H9 (cell line): ENCODE data around the gene GNAS-AS1. TPM values are rescaled to one million over a fixed set of nuclear protein-coding genes. Genes with fewer than 3 reads are reported as not detected.

ENCODE experiments used
- DNase-seq: peaks from one replicate; pipeline ENCODE4 v3.0.0-alpha.2; 2017
- H2AFZ ChIP-seq: one replicate; pipeline ENCODE4 v1.6.1; 2013; ENCODE audit warnings: mild to moderate bottlenecking, low read length, control low read depth, moderate library complexity
- H2AK5ac ChIP-seq: 2 replicates; pipeline ENCODE4 v1.6.1; 2013; ENCODE audit warnings: low read length, control low read depth, mixed read lengths; ENCODE audit not compliant: insufficient read length
- H2BK120ac ChIP-seq: one replicate; pipeline ENCODE4 v1.6.1; 2013; ENCODE audit warnings: low read depth, mild to moderate bottlenecking, low read length, control low read depth, inconsistent platforms; ENCODE audit not compliant: poor library complexity, severe bottlenecking
- H2BK12ac ChIP-seq: 2 replicates; pipeline ENCODE4 v1.6.1; 2013; ENCODE audit warnings: low read length, control low read depth, mixed read lengths, low read depth; ENCODE audit not compliant: insufficient read length
- H2BK15ac ChIP-seq: 2 replicates; pipeline ENCODE4 v1.6.1; 2013; ENCODE audit warnings: low read depth, low read length, control low read depth
- H2BK20ac ChIP-seq: one replicate; pipeline ENCODE4 v1.6.1; 2013; ENCODE audit warnings: low read depth, mild to moderate bottlenecking, low read length, control low read depth, inconsistent platforms; ENCODE audit not compliant: poor library complexity, severe bottlenecking
- H2BK5ac ChIP-seq: 2 replicates; pipeline ENCODE4 v1.6.1; 2013; ENCODE audit warnings: low read length, control low read depth, mixed read lengths; ENCODE audit not compliant: insufficient read length
- H3K14ac ChIP-seq: 2 replicates; pipeline ENCODE4 v1.6.1; 2013; ENCODE audit warnings: low read length, control low read depth; ENCODE audit not compliant: insufficient read depth
- H3K18ac ChIP-seq: 2 replicates; pipeline ENCODE4 v1.6.1; 2013; ENCODE audit warnings: low read depth, mild to moderate bottlenecking, mixed read lengths, low read length, control low read depth; ENCODE audit not compliant: insufficient read length
- H3K23ac ChIP-seq: 2 replicates; pipeline ENCODE4 v1.6.1; 2013; ENCODE audit warnings: low read length, control low read depth, mixed read lengths, low read depth; ENCODE audit not compliant: insufficient read length
- H3K23me2 ChIP-seq: 2 replicates; pipeline ENCODE4 v1.6.1; 2013; ENCODE audit warnings: low read depth, mild to moderate bottlenecking, mixed read lengths, low read length, control low read depth; ENCODE audit not compliant: insufficient read length, poor library complexity, severe bottlenecking
- H3K27ac ChIP-seq: 2 replicates; pipeline ENCODE4 v1.5.1; 2013; ENCODE audit warnings: low read length, control low read depth, mixed read lengths, low read depth; ENCODE audit not compliant: insufficient read length
- H3K27me3 ChIP-seq: 2 replicates; pipeline ENCODE4 v1.6.1; 2013; ENCODE audit warnings: low read length, control low read depth, inconsistent platforms; ENCODE audit not compliant: insufficient read depth
- H3K4ac ChIP-seq: 2 replicates; pipeline ENCODE4 v1.6.1; 2013; ENCODE audit warnings: low read depth, mild to moderate bottlenecking, control low read depth, inconsistent platforms, low read length, moderate library complexity
- H3K4me1 ChIP-seq: 2 replicates; pipeline ENCODE4 v1.6.1; 2013; ENCODE audit warnings: low read length, control low read depth, inconsistent platforms; ENCODE audit not compliant: insufficient read depth
- H3K4me2 ChIP-seq: 2 replicates; pipeline ENCODE4 v1.6.1; 2013; ENCODE audit warnings: low read length, control low read depth, mixed read lengths; ENCODE audit not compliant: insufficient read length, insufficient read depth
- H3K56ac ChIP-seq: 2 replicates; pipeline ENCODE4 v1.6.1; 2013; ENCODE audit warnings: low read depth, mild to moderate bottlenecking, mixed read lengths, low read length, control low read depth; ENCODE audit not compliant: insufficient read length
- H3K79me1 ChIP-seq: 2 replicates; pipeline ENCODE4 v1.6.1; 2013; ENCODE audit warnings: low read depth, mild to moderate bottlenecking, moderate library complexity, low read length, control low read depth, inconsistent platforms; ENCODE audit not compliant: insufficient read depth, poor library complexity, severe bottlenecking
- H3K79me2 ChIP-seq: 2 replicates; pipeline ENCODE4 v1.6.1; 2013; ENCODE audit warnings: low read length, control low read depth, inconsistent platforms; ENCODE audit not compliant: insufficient read depth
- H3K9ac ChIP-seq: 2 replicates; pipeline ENCODE4 v1.6.1; 2013; ENCODE audit warnings: low read length, control low read depth, mixed read lengths; ENCODE audit not compliant: insufficient read length; ENCODE audit errors: extremely low read depth
- H3K9me3 ChIP-seq: one replicate; pipeline ENCODE4 v1.6.1; 2013; ENCODE audit warnings: low read depth, low read length, inconsistent platforms; ENCODE audit not compliant: control insufficient read depth
- H3T11ph ChIP-seq: one replicate; pipeline ENCODE4 v1.6.1; 2013; ENCODE audit warnings: mild to moderate bottlenecking, low read length, control low read depth, inconsistent platforms
- H4K20me1 ChIP-seq: one replicate; pipeline ENCODE4 v1.6.1; 2013; ENCODE audit not compliant: control insufficient read depth, insufficient read length, insufficient read depth
- H4K5ac ChIP-seq: 2 replicates; pipeline ENCODE4 v1.6.1; 2013; ENCODE audit warnings: low read depth, mild to moderate bottlenecking, mixed read lengths, low read length, control low read depth; ENCODE audit not compliant: insufficient read length
- H4K8ac ChIP-seq: replicated peaks from 2 replicates; pipeline ENCODE4 v1.6.1; 2013; ENCODE audit warnings: low read length, control low read depth, mixed read lengths, low read depth; ENCODE audit not compliant: insufficient read length
- H4K91ac ChIP-seq: 2 replicates; pipeline ENCODE4 v1.6.1; 2013; ENCODE audit warnings: low read depth, mild to moderate bottlenecking, moderate library complexity, mixed read lengths, low read length, control low read depth; ENCODE audit not compliant: insufficient read length
- H3K27ac Mint-ChIP-seq, 3 experiments: 2 replicates in 2 of 3; 3 replicates in 1 of 3; pipeline ENCODE4 v1.8.0; 2020 to 2021; ENCODE audit warnings: mixed read lengths in 3 of 3, mild to moderate bottlenecking in 1 of 3, moderate library complexity in 1 of 3
- H3K27me3 Mint-ChIP-seq: 2 replicates; pipeline ENCODE4 v1.8.0; 2021; ENCODE audit warnings: low read depth, mild to moderate bottlenecking, moderate library complexity, mixed read lengths
- H3K36me3 Mint-ChIP-seq, 3 experiments: 2 replicates in 2 of 3; 3 replicates in 1 of 3; pipeline ENCODE4 v1.8.0; 2020 to 2021; ENCODE audit warnings: low read depth in 3 of 3, mixed read lengths in 3 of 3; ENCODE audit not compliant: insufficient read depth in 1 of 3
- H3K4me1 Mint-ChIP-seq, 2 experiments: 2 replicates each; pipeline ENCODE4 v1.8.0; 2020; ENCODE audit warnings: mixed read lengths in 2 of 2
- H3K4me3 Mint-ChIP-seq, 2 experiments: 2 replicates in 1 of 2; 3 replicates in 1 of 2; pipeline ENCODE4 v1.8.0; 2020 to 2021; ENCODE audit warnings: mild to moderate bottlenecking in 2 of 2, mixed read lengths in 2 of 2, moderate library complexity in 1 of 2
- H3K9me3 Mint-ChIP-seq, 2 experiments: 2 replicates in 1 of 2; 3 replicates in 1 of 2; pipeline ENCODE4 v1.8.0; 2020; ENCODE audit warnings: mild to moderate bottlenecking in 2 of 2, mixed read lengths in 2 of 2, moderate library complexity in 1 of 2
- WGBS: extraction: QIAGEN DNeasy Blood & Tissue Kit; methylation state at CpG from one replicate; pipeline ENCODE4 v1.1.7; 2013; ENCODE audit warnings: missing lambda C conversion rate, low lambda C conversion rate, mixed read lengths; ENCODE audit not compliant: insufficient read length; ENCODE audit errors: extremely low coverage; 5-methylcytosine and 5-hydroxymethylcytosine counted together
- total RNA-seq: library from RNA; stranded (reverse); gene quantifications from 2 replicates; pipeline ENCODE4 v1.2.1, GENCODE V29; 2021
- TF ChIP-seq, protein P1 (sequence below): fragments of 200-600 bp; sonication (generic); conservative IDR thresholded peaks from 3 replicates; pipeline ENCODE4 v1.8.0; 2021; ENCODE audit warnings: antibody characterized with exemption, mild to moderate bottlenecking

The GNAS-AS1 gene
- total RNA-seq, 1 experiment from 2014 or later: 11.3 TPM

DNA sequence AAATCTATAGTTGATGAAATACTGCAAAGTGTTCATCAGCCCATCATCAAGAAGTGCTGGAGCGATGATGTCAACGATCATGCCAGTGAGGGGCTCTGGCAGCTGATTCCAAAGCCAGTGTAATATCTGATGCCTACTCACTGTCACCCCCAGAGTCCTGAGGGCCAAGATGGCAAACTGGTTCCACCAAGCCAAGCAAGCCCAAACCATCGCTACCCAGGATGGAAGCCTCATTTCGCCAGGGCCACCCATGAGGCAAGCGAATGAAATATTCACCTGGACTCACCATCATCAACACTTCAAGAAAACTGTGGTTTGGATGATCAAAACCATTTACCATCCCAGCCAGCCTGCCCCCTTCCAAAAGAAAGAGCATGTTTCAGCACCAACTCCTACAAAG lies 76.5 kb downstream of the GNAS-AS1 start:
- DNase-seq: no peak
- no peak overlapping the region for H2BK20ac ChIP-seq
- no peaks in the 10 kb centered on the region for H3K9me3 ChIP-seq
- no peak overlapping the region for H3K56ac ChIP-seq
- no peaks in the 10 kb centered on the region for H3K23me2 ChIP-seq
- no peak overlapping the region for H3K23ac ChIP-seq
- Mint-ChIP-seq H3K27ac (no peak overlapping the region; a peak in 1 of 7 replicates), H3K4me1 (no peaks in the 10 kb centered on the region), H3K36me3 (no peaks in the 10 kb centered on the region; a peak in 1 of 7 replicates), H3K9me3 (no peaks in the 10 kb centered on the region; a peak in 1 of 5 replicates), H3K27me3 (peaks cover 38% of the 10 kb centered on the region), H3K4me3 (no peak overlapping the region)
- H2BK5ac ChIP-seq: no peak overlapping the region
- H2AFZ ChIP-seq: no peak overlapping the region
- H4K5ac ChIP-seq: no peak overlapping the region
- no peaks in the 10 kb centered on the region for H3K79me1 ChIP-seq
- H2AK5ac ChIP-seq: no peak overlapping the region
- TF ChIP-seq, protein P1, sequence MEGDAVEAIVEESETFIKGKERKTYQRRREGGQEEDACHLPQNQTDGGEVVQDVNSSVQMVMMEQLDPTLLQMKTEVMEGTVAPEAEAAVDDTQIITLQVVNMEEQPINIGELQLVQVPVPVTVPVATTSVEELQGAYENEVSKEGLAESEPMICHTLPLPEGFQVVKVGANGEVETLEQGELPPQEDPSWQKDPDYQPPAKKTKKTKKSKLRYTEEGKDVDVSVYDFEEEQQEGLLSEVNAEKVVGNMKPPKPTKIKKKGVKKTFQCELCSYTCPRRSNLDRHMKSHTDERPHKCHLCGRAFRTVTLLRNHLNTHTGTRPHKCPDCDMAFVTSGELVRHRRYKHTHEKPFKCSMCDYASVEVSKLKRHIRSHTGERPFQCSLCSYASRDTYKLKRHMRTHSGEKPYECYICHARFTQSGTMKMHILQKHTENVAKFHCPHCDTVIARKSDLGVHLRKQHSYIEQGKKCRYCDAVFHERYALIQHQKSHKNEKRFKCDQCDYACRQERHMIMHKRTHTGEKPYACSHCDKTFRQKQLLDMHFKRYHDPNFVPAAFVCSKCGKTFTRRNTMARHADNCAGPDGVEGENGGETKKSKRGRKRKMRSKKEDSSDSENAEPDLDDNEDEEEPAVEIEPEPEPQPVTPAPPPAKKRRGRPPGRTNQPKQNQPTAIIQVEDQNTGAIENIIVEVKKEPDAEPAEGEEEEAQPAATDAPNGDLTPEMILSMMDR: no peak
- no peak overlapping the region for H3T11ph ChIP-seq
- no peak overlapping the region for H3K27ac ChIP-seq
- H3K9ac ChIP-seq: no peak overlapping the region
- no peak overlapping the region for H4K91ac ChIP-seq
- no peaks in the 10 kb centered on the region; the same call in 1 of the 2 replicates for H3K27me3 ChIP-seq
- H3K4me2 ChIP-seq: no peak overlapping the region
- no peak overlapping the region for H3K4ac ChIP-seq
- WGBS: no CpG with 5 or more reads among the region's 5 CpGs
- H3K14ac ChIP-seq: no peak overlapping the region
- no peak overlapping the region for H4K8ac ChIP-seq
- no peak overlapping the region for H2BK12ac ChIP-seq
- no peaks in the 10 kb centered on the region for H3K79me2 ChIP-seq
- H3K18ac ChIP-seq: no peak overlapping the region
- no peaks in the 10 kb centered on the region for H3K4me1 ChIP-seq
- no peaks in the 10 kb centered on the region for H4K20me1 ChIP-seq
- no peak overlapping the region for H2BK120ac ChIP-seq
- H2BK15ac ChIP-seq: no peak overlapping the region
